Small intestine (tissue), 7 donors: Measurements from ENCODE around the gene LMF1. TPM values are rescaled to one million over a fixed set of nuclear protein-coding genes. Genes with fewer than 3 reads are reported as not detected.

ENCODE experiments used
- DNase-seq, 2 donors: peaks; one replicate each; pipeline versions ENCODE4 v3.0.0 to v3.0.0-alpha.2; 2013
- FAIRE-seq: peaks from 2 replicates; lab custom pipeline; 2012; peaks lifted over from hg19 to GRCh38; lab: Jason Lieb, UNC
- H3K27ac ChIP-seq, 3 donors: one replicate each; pipeline ENCODE4 v1.5.1; 2013; ENCODE audit warnings: low read length in 2 of 3, mild to moderate bottlenecking in 2 of 3, control low read depth in 1 of 3, inconsistent platforms in 1 of 3, low read depth in 1 of 3, moderate library complexity in 1 of 3
- H3K27me3 ChIP-seq, 3 donors: one replicate each; pipeline ENCODE4 v1.6.1; 2013; ENCODE audit warnings: low read length in 3 of 3, inconsistent platforms in 1 of 3; ENCODE audit not compliant: control insufficient read depth in 3 of 3, insufficient read depth in 3 of 3
- H3K36me3 ChIP-seq, 3 donors: one replicate each; pipeline ENCODE4 v1.6.1; 2013; ENCODE audit warnings: low read length in 3 of 3, inconsistent platforms in 1 of 3, low read depth in 1 of 3, mild to moderate bottlenecking in 1 of 3, moderate library complexity in 1 of 3; ENCODE audit not compliant: control insufficient read depth in 3 of 3, insufficient read depth in 2 of 3
- H3K4me1 ChIP-seq, 3 donors: one replicate each; pipeline ENCODE4 v1.6.1; 2013; ENCODE audit warnings: low read length in 2 of 3, inconsistent platforms in 1 of 3, low read depth in 1 of 3, mild to moderate bottlenecking in 1 of 3, moderate library complexity in 1 of 3; ENCODE audit not compliant: control insufficient read depth in 3 of 3, insufficient read depth in 2 of 3
- H3K4me3 ChIP-seq, 3 donors: one replicate each; pipeline ENCODE4 v1.5.1; 2013; ENCODE audit warnings: low read length in 3 of 3, control low read depth in 1 of 3, inconsistent platforms in 1 of 3, low read depth in 1 of 3, mild to moderate bottlenecking in 1 of 3, moderate library complexity in 1 of 3
- H3K9me3 ChIP-seq, 2 donors: one replicate each; pipeline ENCODE4 v1.6.1; 2013; ENCODE audit warnings: low read depth in 1 of 2, low read length in 1 of 2; ENCODE audit not compliant: control insufficient read depth in 2 of 2, insufficient read depth in 1 of 2
- WGBS, 3 donors: extraction: QIAGEN DNeasy Blood & Tissue Kit; methylation state at CpG; one replicate each; pipeline ENCODE4 v1.1.7; 2013; 5-methylcytosine and 5-hydroxymethylcytosine counted together
- polyA plus RNA-seq, 4 donors: library from polyadenylated mRNA; stranded (reverse) in 3 of 4; unstranded in 1 of 4; fragments of 200-250 nt in 3 of 4; fragments of 120-200 nt in 1 of 4; gene quantifications; one replicate each; pipeline versions ENCODE4 v1.2.1 to v1.2.3, GENCODE V29; 2013
- donor health status: healthy with polysubstance abuse.
- donor health status: control.
- donor health status: control.
- donor health status: Bipolar disorder and iron deficiency.
- donor health status: healthy.

Gene LMF1
- polyA plus RNA-seq, 4 donors, result 8.2 to 18.0 (median 9.2) TPM

DNA sequence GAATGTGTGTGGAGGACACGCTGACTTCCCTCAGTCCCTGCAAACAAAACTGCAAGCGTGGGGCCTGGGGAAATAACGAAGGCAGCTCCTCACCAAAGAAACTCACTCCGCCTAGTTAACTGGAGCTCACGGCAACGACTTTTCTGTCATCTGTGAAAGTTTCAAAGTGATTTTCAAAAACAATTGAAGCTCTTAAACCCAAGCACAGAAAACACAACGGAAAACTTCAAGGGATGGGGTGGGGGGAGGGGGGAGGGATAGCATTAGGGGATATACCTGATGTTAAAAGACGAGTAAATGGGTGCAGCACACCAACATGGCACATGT lies 167.1 kb downstream of the LMF1 start:
- no peak for FAIRE-seq
- peaks cover 5 to 59% (median 25%) of the 10 kb centered on the region in 3 donors for H3K27me3 ChIP-seq
- no peak for DNase-seq
- WGBS, 3 donors, result 34 to 48% (median 35%) methylated on average over 8 of the region's 8 CpGs
- H3K4me3 ChIP-seq, result no peak overlapping the region
- no peak overlapping the region for H3K27ac ChIP-seq
- H3K4me1 ChIP-seq, result peaks cover 0 to 4% (median 0%) of the 10 kb centered on the region in 3 donors
- H3K36me3 ChIP-seq, result peaks cover 0 to 3% (median 0%) of the 10 kb centered on the region in 3 donors
- peaks cover 0 to 4% of the 10 kb centered on the region in 2 donors for H3K9me3 ChIP-seq

Other genes with a start within 250 kb of the LMF1 start
- 10 to 100 TPM; 23.0 to 55.5 (median 38.1) TPM for gene ANTKMT, start 249.8 kb downstream of the LMF1 start, polyA plus RNA-seq
- gene CCDC78, start 244.5 kb downstream of the LMF1 start, polyA plus RNA-seq, result 1 to 10 TPM in 1 of 4 donors, under 1 TPM in 2, not detected in 1; 0.72 to 1.6 (median 0.95) TPM
- 1 to 10 TPM; 1.4 to 4.8 (median 3.4) TPM for gene HAGHL, start 243.9 kb downstream of the LMF1 start, polyA plus RNA-seq
- gene CIAO3, start 230.0 kb downstream of the LMF1 start, polyA plus RNA-seq, result 10 to 100 TPM; 32.5 to 68.0 (median 44.7) TPM
- gene MSLN, start 210.2 kb downstream of the LMF1 start, polyA plus RNA-seq, result 10 to 100 TPM in 1 of 4 donors, 1 to 10 TPM in 3; 1.3 to 29.7 (median 4.5) TPM
- 10 to 100 TPM; 17.6 to 26.2 (median 21.6) TPM for gene RPUSD1, start 182.6 kb downstream of the LMF1 start, polyA plus RNA-seq
- 10 to 100 TPM in 2 of 4 donors, 1 to 10 TPM in 2; 5.6 to 24.6 (median 13.5) TPM for gene CHTF18, start 182.4 kb downstream of the LMF1 start, polyA plus RNA-seq
- 1 to 10 TPM in 2 of 4 donors, under 1 TPM in 2; 0.73 to 3.0 (median 1.9) TPM for gene GNG13, start 170.2 kb downstream of the LMF1 start, polyA plus RNA-seq
- 1 to 10 TPM in 2 of 4 donors, under 1 TPM in 1, not detected in 1; 0.27 to 2.1 (median 1.0) TPM for gene SOX8, start 10.8 kb upstream of the LMF1 start, polyA plus RNA-seq
- under 1 TPM in 2 of 4 donors, not detected in 2; 0.24 to 0.87 TPM for gene SSTR5, start 101.8 kb upstream of the LMF1 start, polyA plus RNA-seq
- gene C1QTNF8, start 125.3 kb upstream of the LMF1 start, polyA plus RNA-seq, result under 1 TPM in 1 of 4 donors, not detected in 3; 0.07 TPM
- gene CACNA1H, start 182.1 kb upstream of the LMF1 start, polyA plus RNA-seq, result 1 to 10 TPM in 3 of 4 donors, under 1 TPM in 1; 0.22 to 7.0 (median 3.2) TPM